ENCODE results near the gene MRPS15.
"Not testable (repeated sequence)": the region's sequence is repeated elsewhere in the genome, so short reads cannot be mapped to it uniquely, and the experiment has no call there.

The MRPS15 gene

GRCh38 chr1:36482724-36483388 is 18.7 kb upstream of the MRPS15 start, which contains the start of gene CSF3R:
CSF3R (minus strand) TSS chr1:36482913; CDS start chr1:36479496, 3,417 bp downstream.
- DNase-seq, result no peak

GRCh38 chr1:36481771-36482723 is 17.9 kb upstream of the MRPS15 start:
- no peak for DNase-seq

GRCh38 chr1:36481091-36481490 is 16.9 kb upstream of the MRPS15 start:
- DNase-seq, result no peak

GRCh38 chr1:36480161-36480560 is 16.0 kb upstream of the MRPS15 start:
- no peak for DNase-seq

- no peak for DNase-seq
Observed at GRCh38 chr1:36479505-36480051, 15.4 kb upstream of the MRPS15 start.

- DNase-seq, result not testable (repeated sequence)
Observed at GRCh38 chr1:36477615-36478014, 13.4 kb upstream of the MRPS15 start.

- DNase-seq, result no peak
Observed at GRCh38 chr1:36476945-36477344, 12.8 kb upstream of the MRPS15 start.

- DNase-seq, result no peak
Observed at GRCh38 chr1:36475910-36476604, 11.9 kb upstream of the MRPS15 start.

- no peak for DNase-seq
Observed at GRCh38 chr1:36475341-36475740, 11.2 kb upstream of the MRPS15 start.

- no peak for DNase-seq
Observed at GRCh38 chr1:36472656-36473055, 8.5 kb upstream of the MRPS15 start.

- DNase-seq, result no peak
Observed at GRCh38 chr1:36471830-36472641, 7.9 kb upstream of the MRPS15 start.

- DNase-seq, result no peak
Observed at GRCh38 chr1:36469163-36469562, 5.0 kb upstream of the MRPS15 start.

GRCh38 chr1:36467700-36468455 is 3.7 kb upstream of the MRPS15 start:
- no peak for DNase-seq

GRCh38 chr1:36467027-36467410 is 2.8 kb upstream of the MRPS15 start:
- DNase-seq, result no peak

GRCh38 chr1:36466370-36467026 is 2.3 kb upstream of the MRPS15 start:
- DNase-seq, result no peak

- DNase-seq, result no peak
Observed at GRCh38 chr1:36465731-36466369, 1.7 kb upstream of the MRPS15 start.

- no peak for DNase-seq
Observed at GRCh38 chr1:36464605-36465393, 615 bp upstream of the MRPS15 start.

GRCh38 chr1:36463463-36463802 is 751 bp downstream of the MRPS15 start:
- no peak for DNase-seq

- peak in 2 of 5 experiments; percentile 29 to 75 for DNase-seq
Observed at GRCh38 chr1:36458910-36459309, 5.3 kb downstream of the MRPS15 start.

Data from T-helper 2 cell (primary cell).